Measurements from ENCODE around the gene REPS2.
"Not testable (repeated sequence)": the region's sequence is repeated elsewhere in the genome, so short reads cannot be mapped to it uniquely, and the experiment has no call there.

Gene REPS2
- 0.62 to 0.81 reads per million in 2 donors for total RNA-seq

GRCh38 chrX:16946361-16946964 lies at the start of gene REPS2:
Gene REPS2 (plus strand): TSS chrX:16946658. CDS start chrX:16946862, 204 bp downstream.
- DNase-seq, result peak; percentile 49 to 84 (median 63)

DNA sequence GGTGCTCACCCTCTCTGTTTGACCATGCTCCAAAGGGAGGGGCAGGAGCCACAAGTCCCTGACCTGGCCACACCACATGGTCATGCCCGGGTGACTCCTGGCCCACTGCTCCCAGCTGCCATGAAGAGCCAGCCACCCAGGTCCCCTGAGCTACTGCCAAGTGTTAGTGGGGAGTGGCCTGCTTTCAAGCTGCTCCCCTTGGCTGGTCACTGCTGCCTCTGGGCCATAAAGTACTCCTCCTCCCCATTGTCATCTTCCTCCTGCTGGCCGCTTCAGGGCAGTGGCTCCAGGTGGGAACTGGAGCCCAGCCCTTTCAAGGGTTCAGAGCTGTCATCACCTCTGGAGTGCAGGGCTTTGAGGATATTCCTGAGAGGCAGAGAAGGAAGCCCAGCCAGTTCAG lies 49.0 kb upstream of the REPS2 start:
- no peak for DNase-seq

DNA sequence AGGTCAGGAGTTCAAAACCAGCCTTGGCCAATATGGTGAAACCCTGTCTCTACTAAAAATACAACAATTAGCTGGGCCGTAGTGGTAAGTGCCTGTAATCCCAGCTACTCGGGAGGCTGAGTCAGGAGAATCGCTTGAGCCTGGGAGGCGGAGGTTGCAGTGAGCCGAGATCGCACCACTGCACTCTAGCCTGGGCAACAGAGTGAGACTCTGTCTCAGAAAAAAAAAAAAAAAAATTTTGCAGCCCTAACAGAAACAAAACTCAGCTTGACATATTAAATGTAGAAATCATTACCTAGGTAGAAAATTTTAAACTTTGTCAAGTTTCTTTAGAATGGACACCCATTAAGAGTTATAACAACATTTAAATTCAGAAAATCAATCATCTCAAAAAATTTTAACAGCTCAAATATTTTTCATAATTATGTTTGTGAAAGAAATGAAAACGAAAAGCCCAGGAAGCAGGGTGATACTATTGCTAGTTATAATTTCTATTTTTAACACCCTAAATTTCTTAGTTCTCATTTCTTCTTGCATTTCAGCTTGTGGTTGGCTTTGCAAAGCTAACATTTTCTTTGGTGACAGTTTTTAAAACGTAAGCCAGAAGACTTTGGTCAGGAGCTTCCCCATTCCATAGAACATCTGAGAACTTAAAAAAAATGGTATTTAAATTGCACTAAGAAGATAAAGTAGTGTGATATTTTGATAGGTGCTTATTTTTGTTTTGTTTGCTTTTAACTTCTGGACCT lies 43.0 kb upstream of the REPS2 start:
- DNase-seq, result no peak

GRCh38 chrX:16910376-16910775 lies 36.1 kb upstream of the REPS2 start:
- no peak for DNase-seq

DNA sequence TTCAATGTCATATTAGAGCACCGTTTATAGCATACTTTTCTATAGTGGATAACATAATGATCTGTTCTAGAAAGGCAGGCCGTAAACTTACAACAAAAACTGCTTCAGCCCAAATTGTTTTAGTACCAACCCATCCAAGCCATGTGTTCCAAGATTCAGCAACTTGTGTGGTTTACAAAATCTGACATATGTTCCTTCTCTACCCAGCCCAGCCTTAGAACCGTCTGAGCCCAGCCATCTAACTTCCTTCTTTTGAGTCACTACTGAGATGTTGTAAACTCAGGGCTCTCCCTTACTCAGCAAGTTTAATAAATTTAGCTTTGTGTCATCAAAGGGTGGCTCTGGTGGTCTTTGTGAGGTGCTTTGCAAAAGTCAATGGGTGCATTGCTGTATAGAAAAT lies 32.4 kb upstream of the REPS2 start:
- no peak for DNase-seq

- no peak for DNase-seq
Measured at GRCh38 chrX:16916561-16916960, 29.9 kb upstream of the REPS2 start.

DNA sequence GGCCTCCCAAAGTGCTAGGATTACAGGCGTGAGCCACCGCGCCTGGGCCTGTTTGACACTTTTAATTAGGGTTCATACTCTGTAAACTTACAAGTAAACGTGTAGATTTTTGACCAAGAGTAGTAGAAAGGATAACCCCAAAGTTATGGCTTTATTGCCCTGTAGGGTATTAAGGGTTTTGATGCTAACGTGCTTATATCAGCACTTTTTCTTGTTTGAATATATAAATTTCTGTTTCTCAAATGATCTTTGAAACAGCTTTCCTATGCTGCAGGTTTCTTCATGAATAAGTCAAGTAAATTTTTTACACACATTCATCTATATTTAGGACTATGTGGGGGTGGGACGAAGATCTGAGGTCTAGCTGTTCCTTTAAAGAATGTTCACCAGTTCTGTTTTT lies 29.3 kb upstream of the REPS2 start:
- no peak for DNase-seq

GRCh38 chrX:16918979-16919378 lies 27.5 kb upstream of the REPS2 start:
- no peak for DNase-seq

GRCh38 chrX:16920075-16920474 lies 26.4 kb upstream of the REPS2 start:
- no peak for DNase-seq

GRCh38 chrX:16923157-16923556 lies 23.3 kb upstream of the REPS2 start:
- DNase-seq, result no peak

- DNase-seq, result no peak
Measured at GRCh38 chrX:16924631-16925480, 21.6 kb upstream of the REPS2 start.

DNA sequence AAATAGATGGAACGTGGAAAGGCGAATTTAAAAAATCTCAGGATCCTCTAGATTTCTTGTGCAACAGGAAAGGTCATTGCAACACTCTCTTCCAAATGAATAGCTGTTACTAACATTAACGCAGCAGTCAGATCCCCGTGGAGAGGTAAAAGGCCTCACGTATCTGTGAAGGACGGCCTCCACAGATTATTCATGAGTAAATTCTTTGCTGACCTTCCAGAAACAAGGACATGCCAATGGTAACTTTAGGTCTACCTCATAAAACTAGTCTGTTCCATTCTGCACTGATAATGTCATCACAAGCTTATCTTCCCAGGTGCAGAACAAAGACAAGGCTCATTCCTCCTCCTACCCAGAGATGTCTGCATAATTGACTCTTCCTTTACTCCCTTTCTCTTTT lies 16.1 kb upstream of the REPS2 start:
- DNase-seq, result no peak

DNA sequence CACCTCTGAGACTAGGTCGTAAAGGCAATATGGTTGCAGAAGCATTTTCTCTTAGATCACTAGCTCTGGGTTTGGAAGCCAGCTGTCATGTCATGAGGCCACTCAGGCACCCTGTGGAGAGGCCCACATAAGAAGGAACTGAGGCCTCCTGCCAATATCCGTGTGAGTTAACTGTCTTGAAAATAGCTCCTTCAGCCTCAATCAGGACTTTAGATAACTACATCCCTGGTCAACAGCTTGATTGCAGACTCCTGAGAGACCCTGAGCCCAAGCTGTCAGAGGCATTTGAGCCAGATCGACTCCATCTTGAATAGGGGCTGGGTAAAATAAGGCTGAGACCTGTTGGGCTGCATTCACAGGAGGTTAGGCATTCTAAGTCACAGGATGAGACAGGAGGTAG lies 15.1 kb upstream of the REPS2 start:
- no peak for DNase-seq

GRCh38 chrX:16931855-16932575 lies 14.4 kb upstream of the REPS2 start:
- DNase-seq, result no peak

DNA sequence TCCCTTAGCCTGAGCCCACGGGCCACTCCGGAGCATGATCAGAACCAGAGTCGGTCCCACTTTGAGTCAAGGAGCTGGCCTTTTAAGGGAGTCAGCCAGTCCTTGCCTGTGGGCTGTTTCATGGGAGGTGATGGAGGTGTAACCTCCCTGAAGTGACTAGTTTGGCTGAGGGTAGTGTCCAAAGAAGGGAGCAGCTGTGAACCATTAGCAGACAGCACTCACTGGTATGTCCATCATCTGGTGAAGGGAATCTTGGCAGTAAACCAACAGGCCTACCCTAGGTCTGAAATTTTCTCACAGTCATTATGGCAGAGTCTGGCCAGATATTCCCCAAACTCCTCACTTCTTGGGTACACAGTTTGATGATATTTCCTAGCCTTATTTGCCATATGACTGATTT lies 12.3 kb upstream of the REPS2 start:
- no peak for DNase-seq

GRCh38 chrX:16946971-16947562 lies 609 bp downstream of the REPS2 start:
- DNase-seq, result no peak

GRCh38 chrX:16950423-16950822 lies 4.0 kb downstream of the REPS2 start:
- no peak for DNase-seq

GRCh38 chrX:16953606-16954211 lies 7.3 kb downstream of the REPS2 start:
- DNase-seq, result no peak

GRCh38 chrX:16957751-16958150 lies 11.3 kb downstream of the REPS2 start:
- DNase-seq, result no peak

DNA sequence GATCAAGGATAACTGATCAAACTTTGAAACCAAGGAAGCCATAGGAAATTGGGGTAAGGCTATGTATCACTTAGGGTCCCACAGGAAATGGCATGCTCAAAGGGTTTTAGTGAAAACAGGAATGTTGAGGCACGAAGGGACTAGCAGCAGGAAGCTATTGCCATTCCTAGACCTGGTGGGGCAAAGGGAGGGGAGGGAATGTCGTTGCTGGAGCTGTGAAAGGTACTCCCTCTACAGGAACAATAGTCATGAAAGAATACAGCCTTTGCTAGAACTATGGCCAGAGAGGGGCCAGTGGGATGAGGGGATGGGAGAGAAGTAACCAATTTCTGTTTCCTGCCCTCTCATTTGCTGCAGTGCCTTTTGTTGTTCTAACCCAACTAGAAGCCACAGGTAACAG lies 11.9 kb downstream of the REPS2 start:
- DNase-seq, result no peak

DNA sequence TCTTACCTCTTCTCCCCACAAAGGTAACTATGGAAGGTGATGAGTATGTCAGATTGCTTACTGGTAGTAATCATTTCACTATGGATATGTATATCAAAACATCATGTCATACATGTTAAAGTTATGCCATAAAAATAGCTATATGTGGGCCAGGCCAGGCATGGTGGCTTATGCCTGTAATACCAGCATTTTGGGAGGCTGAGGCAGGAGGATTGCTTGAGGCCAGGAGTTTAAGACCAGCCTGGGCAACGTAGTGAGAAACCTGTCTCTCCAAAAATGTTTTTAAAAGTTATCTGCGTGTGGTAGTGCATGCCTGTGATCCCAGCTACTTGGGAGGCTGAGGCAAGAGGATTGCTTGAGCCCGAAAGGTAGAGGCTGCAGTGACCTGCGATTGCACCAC lies 16.2 kb downstream of the REPS2 start:
- not testable (repeated sequence) for DNase-seq

- no peak for DNase-seq
Measured at GRCh38 chrX:16963216-16963615, 16.8 kb downstream of the REPS2 start.

Measured in T-helper 2 cell (primary cell).